Caco-2 (cell line): ENCODE results near the gene GORAB. TPM values are rescaled to one million over a fixed set of nuclear protein-coding genes. Genes with fewer than 3 reads are reported as not detected.

ENCODE experiments used
- BruUV-seq: library from RNA; stranded (reverse); fragments of 400-500 nt; replicated peaks from 2 replicates; lab custom pipeline; 2021; lab: Mats Ljungman, UMichigan
- CTCF ChIA-PET: fragments of 300-600 bp; sonication (Branson Sonifier 250); formaldehyde crosslinking; loops from one replicate; lab custom pipeline; 2022; ENCODE audit warnings: antibody characterized with exemption; lab: Charles Lee
- POLR2A ChIA-PET: fragments of 300-600 bp; sonication (Branson Sonifier 250); formaldehyde crosslinking; loops from one replicate; lab custom pipeline; 2022; ENCODE audit warnings: antibody characterized with exemption; lab: Charles Lee
- DNase-seq, 2 experiments: peaks; one replicate each; pipeline versions ENCODE4 v3.0.0 to v3.0.0-alpha.2; 2020 to 2022
- H3K27me3 ChIP-seq: replicated peaks from 2 replicates; pipeline ENCODE4 v1.6.0; 2011; ENCODE audit warnings: low read length; ENCODE audit not compliant: control insufficient read depth, insufficient read depth
- H3K36me3 ChIP-seq: 2 replicates; pipeline ENCODE4 v1.5.1; 2011; ENCODE audit warnings: low read length; ENCODE audit not compliant: control insufficient read depth, insufficient read depth
- H3K4me1 ChIP-seq: fragments of 250-450 bp; sonication (Bioruptor Pico); 2 replicates; pipeline ENCODE4 v1.5.1; 2020; ENCODE audit warnings: mild to moderate bottlenecking
- H3K4me3 ChIP-seq: 2 replicates; pipeline ENCODE4 v1.5.1; 2011; ENCODE audit warnings: low read depth, mild to moderate bottlenecking, control low read depth, low read length
- H3K9me3 ChIP-seq: fragments of 250-450 bp; sonication (Bioruptor Pico); 2 replicates; pipeline ENCODE4 v1.5.1; 2020; ENCODE audit warnings: mild to moderate bottlenecking, moderate library complexity
- H3K27ac Mint-ChIP-seq: one replicate; pipeline ENCODE4 v1.8.0; 2022; ENCODE audit warnings: mixed read lengths; ENCODE audit not compliant: unreplicated experiment
- H3K27me3 Mint-ChIP-seq: one replicate; pipeline ENCODE4 v1.8.0; 2022; ENCODE audit warnings: mixed read lengths; ENCODE audit not compliant: insufficient read depth, unreplicated experiment
- H3K36me3 Mint-ChIP-seq: one replicate; pipeline ENCODE4 v1.8.0; 2022; ENCODE audit warnings: mild to moderate bottlenecking, mixed read lengths; ENCODE audit not compliant: insufficient read depth, unreplicated experiment
- H3K4me1 Mint-ChIP-seq: one replicate; pipeline ENCODE4 v1.8.0; 2022; ENCODE audit warnings: low read depth, mixed read lengths; ENCODE audit not compliant: unreplicated experiment
- H3K4me3 Mint-ChIP-seq: one replicate; pipeline ENCODE4 v1.8.0; 2022; ENCODE audit warnings: mild to moderate bottlenecking, moderate library complexity, mixed read lengths; ENCODE audit not compliant: unreplicated experiment
- H3K9me3 Mint-ChIP-seq: one replicate; pipeline ENCODE4 v1.8.0; 2022; ENCODE audit warnings: mixed read lengths; ENCODE audit not compliant: unreplicated experiment
- CTCF ChIP-seq, 2 experiments: fragments of 200-600 bp in 1 of 2; IDR thresholded peaks; 1 replicate in 1 of 2; 2 replicates in 1 of 2; pipeline versions ENCODE4 v1.5.1 to v1.8.0; 2011 to 2022; ENCODE audit warnings: antibody characterized with exemption in 1 of 2, control low read depth in 1 of 2, inconsistent platforms in 1 of 2, low read depth in 1 of 2, low read length in 1 of 2, mild to moderate bottlenecking in 1 of 2, moderate library complexity in 1 of 2; ENCODE audit not compliant: insufficient read depth in 1 of 2, severe bottlenecking in 1 of 2, unreplicated experiment in 1 of 2
- intact Hi-C: fragments of 100-400 bp; cut with micrococcal nuclease; formaldehyde crosslinking; loops from one replicate; pipeline ENCODE4 v1.10.0; 2022; ENCODE audit not compliant: unreplicated experiment
- total RNA-seq: library from RNA; stranded (reverse); gene quantifications from 2 replicates; pipeline ENCODE4 v1.2.3, GENCODE V29; 2022

The GORAB gene
- total RNA-seq, 1 experiment from 2014 or later: 11.0 TPM

DNA sequence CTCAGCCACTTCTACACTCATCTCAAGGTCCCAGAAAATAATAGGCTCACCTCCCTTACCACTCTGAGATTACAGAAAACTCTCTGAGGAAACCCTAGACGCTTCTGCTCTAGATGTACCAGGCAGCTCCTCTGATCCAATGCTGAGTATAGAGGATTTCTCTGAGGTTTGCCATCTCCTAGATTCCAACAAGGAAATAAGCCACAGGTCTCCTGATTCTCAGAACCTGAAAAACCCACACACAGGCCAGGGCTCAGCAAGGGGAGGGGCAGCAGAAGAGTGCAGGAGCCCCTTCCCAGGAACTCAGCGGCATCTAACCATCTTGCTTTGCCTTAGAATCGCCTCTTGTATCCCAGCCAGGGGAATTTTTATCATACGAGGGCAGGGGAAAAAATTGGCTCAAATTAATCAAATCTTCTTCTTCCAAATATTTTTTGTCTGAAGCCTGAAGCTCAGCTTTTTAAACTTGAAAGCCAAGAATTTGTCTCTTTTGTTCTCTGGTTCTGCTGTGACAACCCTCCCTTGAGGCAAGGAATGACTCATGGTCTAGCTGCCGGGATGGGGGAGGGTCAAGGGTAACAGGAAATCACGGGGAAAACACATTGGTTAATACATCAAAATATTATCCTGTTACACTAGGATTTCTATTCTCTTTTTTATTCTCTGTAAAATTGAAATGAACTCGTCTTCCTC is 30.8 kb downstream of the GORAB start:
- Mint-ChIP-seq H3K4me3 (no peak overlapping the region), H3K27me3 (peaks cover 4% of the 10 kb centered on the region), H3K9me3 (no peaks in the 10 kb centered on the region), H3K4me1 (no peaks in the 10 kb centered on the region), H3K36me3 (no peaks in the 10 kb centered on the region), H3K27ac (no peak overlapping the region)
- Histone ChIP-seq H3K27me3 (no peaks in the 10 kb centered on the region), H3K9me3 (0 out of 2 replicates have a peak, but pooled peaks cover 3% of the 10 kb centered on the region), H3K36me3 (no peaks in the 10 kb centered on the region), H3K4me3 (no peak overlapping the region), H3K4me1 (no peaks in the 10 kb centered on the region)
- CTCF ChIA-PET: no interaction called here
- no peak for TF ChIP-seq CTCF (IDR thresholded peaks at IDR 0.05; ENCODE audit: insufficient read depth in 1 of 2, low read depth in 1 of 2, low read length in 1 of 2, severe bottlenecking in 1 of 2, unreplicated experiment in 1 of 2)
- no TSS peak for BruUV-seq
- peak in 1 of 2 experiments; percentile 3 for DNase-seq
- intact Hi-C loops: no loop called here
- POLR2A ChIA-PET: interaction anchor here (0.5 kb wide), 1 partner anchor 50 kb away, joined by 4 read pairs; no protein-coding TSS in a partner anchor

DNA sequence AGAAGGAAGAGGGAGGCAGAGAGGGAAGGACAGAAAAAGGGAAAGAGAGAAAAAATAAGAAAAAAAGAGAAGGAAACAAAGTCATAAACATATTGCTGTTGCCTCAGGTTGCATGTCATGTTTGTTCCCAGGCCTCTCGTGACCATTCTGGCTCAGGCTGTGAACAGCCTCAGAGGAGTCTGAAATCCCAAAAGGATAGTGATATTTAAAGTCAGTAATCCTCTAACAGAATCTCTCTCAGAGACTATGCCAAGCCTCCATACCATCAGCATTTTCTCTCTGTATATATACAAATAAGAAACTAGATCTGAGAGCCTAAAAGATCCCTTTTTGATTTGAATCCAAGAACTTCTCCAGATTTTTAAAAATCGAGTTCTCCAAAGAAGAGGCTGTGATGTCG is 35.2 kb downstream of the GORAB start:
- H3K27me3 ChIP-seq: no peaks in the 10 kb centered on the region
- no peak overlapping the region for H3K4me3 Mint-ChIP-seq
- no peak overlapping the region for H3K4me3 ChIP-seq
- H3K9me3 ChIP-seq: 0 out of 2 replicates have a peak, but pooled peaks cover 3% of the 10 kb centered on the region
- no peaks in the 10 kb centered on the region for H3K36me3 ChIP-seq
- no peak for DNase-seq
- POLR2A ChIA-PET: no interaction called here
- TF ChIP-seq CTCF (IDR thresholded peaks at IDR 0.05; ENCODE audit: insufficient read depth in 1 of 2, low read depth in 1 of 2, low read length in 1 of 2, severe bottlenecking in 1 of 2, unreplicated experiment in 1 of 2): no peak
- no TSS peak for BruUV-seq
- H3K9me3 Mint-ChIP-seq: peaks cover 17% of the 10 kb centered on the region
- no peaks in the 10 kb centered on the region for H3K4me1 Mint-ChIP-seq
- intact Hi-C loops: no loop called here
- CTCF ChIA-PET: no interaction called here
- H3K36me3 Mint-ChIP-seq: no peaks in the 10 kb centered on the region
- H3K27me3 Mint-ChIP-seq: peaks cover 9% of the 10 kb centered on the region
- H3K4me1 ChIP-seq: no peaks in the 10 kb centered on the region
- H3K27ac Mint-ChIP-seq: no peak overlapping the region

GRCh38 chr1:170568197-170568596 is 36.2 kb downstream of the GORAB start:
- BruUV-seq: no TSS peak
- H3K36me3 ChIP-seq: no peaks in the 10 kb centered on the region
- peaks cover 21% of the 10 kb centered on the region for H3K9me3 Mint-ChIP-seq
- H3K27me3 Mint-ChIP-seq: peaks cover 9% of the 10 kb centered on the region
- no peaks in the 10 kb centered on the region for H3K27me3 ChIP-seq
- H3K36me3 Mint-ChIP-seq: no peaks in the 10 kb centered on the region
- no peak overlapping the region for H3K4me3 Mint-ChIP-seq
- ChIA-PET CTCF (no interaction called here), POLR2A (no interaction called here)
- no peaks in the 10 kb centered on the region for H3K4me1 ChIP-seq
- 0 out of 2 replicates have a peak, but pooled peaks cover 3% of the 10 kb centered on the region for H3K9me3 ChIP-seq
- H3K27ac Mint-ChIP-seq: no peak overlapping the region
- H3K4me1 Mint-ChIP-seq: no peaks in the 10 kb centered on the region
- H3K4me3 ChIP-seq: no peak overlapping the region
- peak in 1 of 2 experiments; percentile 9 for DNase-seq
- no peak for TF ChIP-seq CTCF (IDR thresholded peaks at IDR 0.05; ENCODE audit: insufficient read depth in 1 of 2, low read depth in 1 of 2, low read length in 1 of 2, severe bottlenecking in 1 of 2, unreplicated experiment in 1 of 2)
- intact Hi-C loops: no loop called here
